SHP77 (cell line): Measurements from ENCODE around the gene HBB.

Source experiments
- DNase-seq, 2 experiments: peaks; one replicate each; lab custom pipeline; 2025; lab: John Stamatoyannopoulos, UW

Gene HBB

GRCh38 chr11:5227681-5228080, 810 bp upstream of the HBB start:
- DNase-seq = no peak

GRCh38 chr11:5225480-5225871, 1.4 kb downstream of the HBB start:
- no peak for DNase-seq

GRCh38 chr11:5224538-5225479, 2.1 kb downstream of the HBB start:
- no peak for DNase-seq

- no peak for DNase-seq
These were observed 3.2 kb downstream of the HBB start for GRCh38 chr11:5223686-5224085.

GRCh38 chr11:5223146-5223545, 3.7 kb downstream of the HBB start:
- no peak for DNase-seq

GRCh38 chr11:5210376-5210885, 16.4 kb downstream of the HBB start:
- no peak for DNase-seq

GRCh38 chr11:5204787-5205186, 22.1 kb downstream of the HBB start:
- peak; percentile 4 to 7 for DNase-seq

- DNase-seq = no peak
These were observed 23.5 kb downstream of the HBB start for GRCh38 chr11:5203366-5203765.

- no peak for DNase-seq
These were observed 26.3 kb downstream of the HBB start, which contains the start of gene OR51V1 for GRCh38 chr11:5200582-5200981. Gene OR51V1, minus strand, starts transcription at chr11:5200682. Its CDS starts 0 bp downstream, at chr11:5200682.

GRCh38 chr11:5198285-5198684, 28.6 kb downstream of the HBB start:
- no peak for DNase-seq

- no peak for DNase-seq
These were observed 29.3 kb downstream of the HBB start for GRCh38 chr11:5197536-5197935.

- DNase-seq = no peak
These were observed 30.1 kb downstream of the HBB start for GRCh38 chr11:5196731-5197130.

- no peak for DNase-seq
These were observed 30.8 kb downstream of the HBB start for GRCh38 chr11:5196067-5196466.

- no peak for DNase-seq
These were observed 34.1 kb downstream of the HBB start for GRCh38 chr11:5192738-5193137.

GRCh38 chr11:5188201-5188600, 38.7 kb downstream of the HBB start:
- no peak for DNase-seq

GRCh38 chr11:5178046-5178837, 48.6 kb downstream of the HBB start:
- DNase-seq = no peak
